Activated T-cell treated with anti-CD3 and anti-CD28 coated beads for 1 hour (primary cell): ENCODE results near the gene LRRC72.
"Not testable (repeated sequence)": the region's sequence is repeated elsewhere in the genome, so short reads cannot be mapped to it uniquely, and the experiment has no call there.

Experiments
- DNase-seq: peaks from one replicate; pipeline ENCODE4 v3.0.0-alpha.2; 2020; ENCODE audit warnings: low read depth

Gene LRRC72

GRCh38 chr7:16579216-16579615 lies 52.6 kb downstream of the LRRC72 start:
- no peak for DNase-seq

GRCh38 chr7:16581286-16581685 lies 54.7 kb downstream of the LRRC72 start:
- no peak for DNase-seq

- DNase-seq = no peak
These were observed 57.2 kb downstream of the LRRC72 start for GRCh38 chr7:16583834-16584233.

- DNase-seq = no peak
These were observed 58.9 kb downstream of the LRRC72 start for GRCh38 chr7:16585540-16585939.

- DNase-seq = no peak
These were observed 59.7 kb downstream of the LRRC72 start for GRCh38 chr7:16586081-16586874.

- no peak for DNase-seq
These were observed 60.5 kb downstream of the LRRC72 start for GRCh38 chr7:16587129-16587528.

- no peak for DNase-seq
These were observed 61.2 kb downstream of the LRRC72 start for GRCh38 chr7:16587790-16588189.

- DNase-seq = no peak
These were observed 63.3 kb downstream of the LRRC72 start for GRCh38 chr7:16589881-16590280.

GRCh38 chr7:16590424-16590823 lies 63.8 kb downstream of the LRRC72 start:
- no peak for DNase-seq

- no peak for DNase-seq
These were observed 65.8 kb downstream of the LRRC72 start for GRCh38 chr7:16592395-16592794.

GRCh38 chr7:16594061-16594460 lies 67.4 kb downstream of the LRRC72 start:
- DNase-seq = no peak

- no peak for DNase-seq
These were observed 68.1 kb downstream of the LRRC72 start for GRCh38 chr7:16594676-16595075.

GRCh38 chr7:16595596-16595995 lies 69.0 kb downstream of the LRRC72 start:
- not testable (repeated sequence) for DNase-seq

GRCh38 chr7:16598015-16598414 lies 71.4 kb downstream of the LRRC72 start:
- no peak for DNase-seq

- no peak for DNase-seq
These were observed 73.2 kb downstream of the LRRC72 start for GRCh38 chr7:16599860-16600259.

- no peak for DNase-seq
These were observed 77.0 kb downstream of the LRRC72 start for GRCh38 chr7:16603633-16604032.

GRCh38 chr7:16604054-16604453 lies 77.4 kb downstream of the LRRC72 start:
- no peak for DNase-seq

GRCh38 chr7:16606704-16607103 lies 80.1 kb downstream of the LRRC72 start:
- no peak for DNase-seq

GRCh38 chr7:16609842-16610450 lies 83.3 kb downstream of the LRRC72 start:
- DNase-seq = no peak

- no peak for DNase-seq
These were observed 85.1 kb downstream of the LRRC72 start for GRCh38 chr7:16611711-16612110.

- DNase-seq = no peak
These were observed 88.6 kb downstream of the LRRC72 start for GRCh38 chr7:16615228-16615627.

GRCh38 chr7:16616122-16616521 lies 89.5 kb downstream of the LRRC72 start:
- no peak for DNase-seq

GRCh38 chr7:16616542-16616941 lies 89.9 kb downstream of the LRRC72 start:
- DNase-seq = no peak

- DNase-seq = no peak
These were observed 93.4 kb downstream of the LRRC72 start for GRCh38 chr7:16619979-16620408.
